HL-60 (cell line): ENCODE results near the gene ADAMTS12.

ENCODE experiments used
- CTCF ChIP-seq: IDR thresholded peaks from one replicate; pipeline ENCODE4 v1.5.1; 2011; ENCODE audit warnings: low read length, control low read depth, inconsistent platforms; ENCODE audit not compliant: insufficient read depth
- GABPA ChIP-seq: IDR thresholded peaks from 2 replicates; pipeline ENCODE4 v1.6.1; 2012; ENCODE audit warnings: low read depth
- POLR2AphosphoS5 ChIP-seq: IDR thresholded peaks from 2 replicates; pipeline ENCODE4 v1.6.1; 2012; ENCODE audit warnings: low read depth
- REST ChIP-seq: IDR thresholded peaks from 2 replicates; pipeline ENCODE4 v1.6.1; 2012; ENCODE audit warnings: low read depth; ENCODE audit not compliant: insufficient replicate concordance
- SPI1 ChIP-seq: IDR thresholded peaks from 2 replicates; pipeline ENCODE4 v1.6.1; 2012; ENCODE audit warnings: low read depth, mild to moderate bottlenecking, borderline replicate concordance

GRCh38 chr5:33774341-33774740 lies 117.4 kb downstream of the ADAMTS12 start:
- TF ChIP-seq CTCF = no peak
- TF ChIP-seq REST = no peak
- TF ChIP-seq GABPA = no peak
- no peak for TF ChIP-seq POLR2AphosphoS5
- no peak for TF ChIP-seq SPI1
